NCI-H1105 (cell line): ENCODE data around the gene NHSL2.
"Not testable (repeated sequence)": the region's sequence is repeated elsewhere in the genome, so short reads cannot be mapped to it uniquely, and the experiment has no call there.

Source experiments
- DNase-seq: peaks from one replicate; lab custom pipeline; 2025; lab: John Stamatoyannopoulos, UW

Gene NHSL2

GRCh38 chrX:72041871-72042851 lies 131.5 kb downstream of the NHSL2 start:
- no peak for DNase-seq

DNA sequence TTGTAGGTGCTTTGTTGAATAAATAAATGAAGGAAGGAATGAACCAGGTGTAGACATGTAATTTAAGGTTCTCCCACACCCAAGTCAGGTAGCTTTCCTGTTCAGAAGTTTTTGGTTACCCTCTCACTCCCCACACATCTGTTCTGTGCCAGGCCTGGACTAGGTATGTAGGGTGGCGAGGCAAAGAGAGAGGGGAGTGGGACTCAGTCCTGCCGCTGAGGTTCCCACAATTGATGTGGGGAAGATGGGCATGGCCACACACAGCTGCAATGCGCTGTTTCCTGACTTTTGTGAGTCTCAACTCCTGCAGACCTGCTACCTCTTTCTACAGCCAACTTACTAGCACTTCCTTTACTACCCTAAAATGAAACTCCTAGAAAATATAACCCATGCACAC lies 132.2 kb downstream of the NHSL2 start:
- no peak for DNase-seq

DNA sequence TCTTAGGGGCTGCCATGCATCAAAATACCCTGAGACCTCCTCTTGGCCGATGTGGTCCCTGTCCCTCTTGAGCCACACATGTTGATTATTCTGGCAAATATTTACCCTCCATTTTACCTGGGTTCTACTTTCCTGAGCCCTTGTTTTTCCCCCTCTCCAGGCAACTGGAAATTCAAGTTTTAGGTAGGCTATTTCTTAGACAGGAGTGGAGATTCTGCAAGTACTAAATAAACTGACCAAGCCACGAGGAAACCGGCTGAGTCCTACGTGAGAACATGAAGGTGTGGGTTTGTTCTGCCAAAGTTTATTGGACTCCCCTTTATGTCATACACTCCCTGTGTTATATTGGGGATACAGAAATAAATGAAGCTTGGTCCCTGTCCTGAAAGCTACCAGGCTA lies 133.0 kb downstream of the NHSL2 start:
- DNase-seq: no peak

- no peak for DNase-seq
These were observed 134.5 kb downstream of the NHSL2 start for GRCh38 chrX:72045141-72045540.

DNA sequence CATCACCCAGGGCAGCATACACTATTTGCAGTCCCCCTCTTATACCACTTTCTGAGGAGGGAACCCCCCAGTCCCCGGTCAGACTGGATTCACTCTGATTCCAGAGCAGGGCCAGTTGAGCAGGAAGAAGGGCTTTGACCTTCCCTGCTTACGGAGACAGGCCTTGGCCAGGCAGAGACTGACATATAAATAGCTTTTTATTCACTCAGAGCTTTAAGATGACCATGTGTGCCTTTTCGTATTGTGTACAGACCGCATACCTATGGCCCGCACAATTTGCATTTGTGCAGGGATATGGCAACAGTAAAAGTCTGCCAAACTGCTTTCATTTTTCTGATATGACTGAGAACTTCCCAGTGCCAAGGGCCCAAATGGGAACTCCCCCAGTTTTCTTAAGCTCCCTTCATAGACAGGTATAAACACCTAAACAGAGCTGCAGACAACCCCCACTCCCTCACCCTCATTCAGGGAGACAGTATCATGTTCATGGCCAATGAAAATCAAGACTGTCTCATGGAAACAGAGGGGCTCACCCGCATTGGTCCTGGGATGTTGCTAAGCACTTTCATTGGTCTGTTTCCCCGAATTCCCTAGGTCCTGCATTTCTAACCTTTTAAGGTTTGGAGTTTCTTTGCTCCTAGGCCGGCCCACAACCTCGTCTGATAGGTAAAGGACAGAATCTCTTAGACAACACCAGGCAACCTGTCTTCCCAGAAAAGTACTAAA lies 135.1 kb downstream of the NHSL2 start:
- no peak for DNase-seq

DNA sequence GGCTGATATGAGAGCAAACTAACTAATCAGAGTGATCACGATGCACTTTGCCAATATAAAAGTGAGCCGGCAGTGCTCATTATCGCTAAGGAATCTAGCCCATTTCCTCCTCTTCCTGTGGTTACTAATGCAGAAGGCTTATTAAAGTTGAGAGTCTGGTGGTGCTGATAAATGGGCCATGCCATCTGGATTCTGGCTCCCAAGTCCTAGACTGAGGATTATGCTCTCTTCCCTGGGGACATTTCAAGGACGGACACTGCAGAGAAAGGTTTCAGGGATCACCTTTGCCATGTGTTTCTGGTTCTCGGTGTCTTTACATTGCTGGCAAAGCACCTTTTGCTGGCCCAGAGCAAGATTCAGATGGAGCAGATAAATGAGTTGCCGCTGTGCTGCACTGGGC lies 135.8 kb downstream of the NHSL2 start:
- no peak for DNase-seq

DNA sequence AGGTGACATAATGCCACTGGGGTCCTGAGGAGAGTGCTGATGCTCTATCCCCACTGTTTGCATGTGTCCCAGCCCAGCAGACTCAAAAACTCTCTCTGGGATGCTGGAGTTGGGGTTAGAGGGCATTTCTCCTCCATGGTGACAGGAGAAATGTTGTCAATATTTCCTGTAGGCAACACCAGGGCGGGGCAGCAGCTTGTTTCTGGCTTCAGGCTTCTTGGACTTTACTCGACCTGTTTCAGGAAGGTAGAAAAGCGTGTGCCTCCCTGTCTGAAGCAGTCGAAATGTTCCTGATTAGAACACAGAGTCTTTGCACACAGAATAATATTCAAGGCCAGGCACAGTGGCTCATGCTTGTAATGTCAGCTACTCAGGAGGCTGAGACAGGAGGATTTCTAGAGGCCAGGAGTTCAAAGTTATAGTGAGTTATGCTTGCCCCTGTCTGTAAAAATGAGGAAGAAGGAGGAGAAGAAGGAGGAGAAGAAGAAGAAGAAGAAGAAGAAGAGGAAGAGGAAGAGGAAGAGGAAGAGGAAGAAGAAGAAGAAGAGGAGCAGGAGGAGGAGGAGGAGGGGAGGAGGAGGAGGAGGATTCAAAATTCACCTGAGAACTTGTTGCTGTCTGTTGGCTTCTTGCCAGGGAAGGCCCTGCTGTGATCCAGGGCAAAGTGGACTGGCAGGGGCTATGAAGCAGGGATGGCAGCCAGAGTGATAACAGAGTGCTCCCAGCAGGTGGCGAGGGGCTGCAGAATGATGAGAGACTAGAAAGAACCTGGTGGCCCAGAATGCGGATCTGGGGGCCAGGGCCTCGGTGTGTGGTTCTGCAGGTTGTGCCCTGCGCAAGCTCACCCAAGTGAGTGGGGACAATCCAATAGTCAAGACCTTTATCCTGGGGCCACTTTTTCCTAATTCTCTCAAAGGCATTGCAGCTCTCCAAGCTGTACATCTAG lies 138.1 kb downstream of the NHSL2 start:
- no peak for DNase-seq

GRCh38 chrX:72050011-72050410 lies 139.4 kb downstream of the NHSL2 start:
- no peak for DNase-seq

GRCh38 chrX:72051589-72051988 lies 140.9 kb downstream of the NHSL2 start:
- no peak for DNase-seq

DNA sequence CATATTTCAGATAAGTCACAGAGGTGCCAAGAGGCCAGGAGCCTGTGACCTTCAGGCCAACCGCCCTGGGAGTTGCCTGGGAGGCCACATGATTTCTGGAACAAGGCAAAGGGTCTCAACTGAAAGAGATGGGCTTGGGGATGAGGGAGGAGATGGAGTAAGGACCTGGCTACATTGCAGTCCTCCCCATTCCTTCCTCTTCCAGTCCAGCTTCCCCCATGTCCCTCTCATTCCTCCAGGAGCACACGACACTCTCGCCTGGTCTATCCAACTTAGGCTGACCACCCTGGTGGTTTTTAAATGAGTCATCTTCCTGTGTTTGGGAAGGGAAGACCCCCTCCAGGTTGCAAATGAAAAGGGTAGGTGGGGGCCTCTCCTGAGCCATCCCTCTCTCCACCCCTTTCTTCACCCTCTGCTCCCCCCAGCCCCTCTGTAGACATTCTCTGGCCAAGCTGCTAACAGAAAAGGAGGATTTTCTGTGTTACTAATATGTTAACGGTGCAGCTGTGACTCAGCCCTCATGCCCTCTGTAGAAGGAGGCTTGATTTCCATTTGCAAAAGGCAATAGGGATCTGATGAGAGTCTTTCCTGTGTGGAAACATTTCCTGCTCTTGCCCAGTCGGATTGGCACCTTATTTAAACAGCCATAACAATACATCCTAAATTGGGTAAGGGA lies 141.9 kb downstream of the NHSL2 start:
- no peak for DNase-seq

- DNase-seq: no peak
These were observed 142.9 kb downstream of the NHSL2 start for GRCh38 chrX:72053508-72053907.

DNA sequence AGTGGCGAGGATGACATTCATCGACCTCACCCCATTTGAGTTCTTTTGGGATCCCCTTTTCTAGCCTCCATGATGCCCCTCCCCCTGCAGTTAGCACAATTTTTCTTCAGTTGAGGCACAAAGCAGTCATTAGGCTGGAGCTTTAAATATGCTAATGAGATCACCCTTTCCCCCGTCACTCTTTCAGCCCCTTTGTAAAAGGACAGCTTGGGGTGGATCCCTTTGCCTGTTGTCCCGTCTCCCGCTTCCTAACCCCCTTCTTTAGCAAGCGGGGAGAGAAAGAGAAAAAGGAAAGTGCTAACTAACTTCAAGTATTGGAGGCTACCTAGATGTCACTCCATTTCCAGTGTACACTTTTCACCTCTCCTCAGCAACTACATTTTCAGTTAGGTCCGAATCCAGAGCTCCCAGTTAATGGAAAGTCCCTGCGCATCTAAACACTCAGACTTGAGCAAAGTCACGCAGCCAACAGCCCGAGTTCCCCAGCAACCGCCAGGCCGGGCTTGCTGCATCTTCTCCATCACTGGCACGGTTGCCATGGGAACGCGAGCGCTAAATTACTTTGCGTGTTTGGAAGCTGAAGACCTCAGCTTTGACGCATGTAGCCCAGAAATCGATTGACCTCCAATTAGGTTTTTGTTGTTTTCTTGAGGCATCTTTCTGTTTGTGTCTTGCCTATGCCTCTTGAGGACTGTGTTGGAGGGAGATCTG lies 144.3 kb downstream of the NHSL2 start:
- DNase-seq: no peak

DNA sequence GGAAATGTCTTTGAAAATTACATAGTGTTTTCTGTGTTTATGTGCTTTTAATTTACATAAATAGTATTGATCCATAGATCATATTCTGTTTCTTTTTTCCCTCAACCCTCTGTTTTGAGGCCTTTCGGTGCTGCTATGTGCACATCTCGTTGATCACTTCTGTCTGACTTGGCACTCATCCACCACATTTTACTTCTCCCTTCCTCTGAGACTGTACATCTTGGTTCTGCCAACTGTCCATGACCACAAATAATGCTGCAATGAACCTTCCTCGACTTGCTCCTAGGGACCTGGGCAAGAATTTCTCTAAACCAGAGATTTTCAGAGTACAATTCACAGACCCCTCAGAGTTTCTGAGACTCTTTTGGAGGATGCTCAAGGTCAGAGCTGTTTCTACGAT lies 146.7 kb downstream of the NHSL2 start:
- DNase-seq: no peak

- DNase-seq: no peak
These were observed 147.2 kb downstream of the NHSL2 start for GRCh38 chrX:72057849-72058248.

DNA sequence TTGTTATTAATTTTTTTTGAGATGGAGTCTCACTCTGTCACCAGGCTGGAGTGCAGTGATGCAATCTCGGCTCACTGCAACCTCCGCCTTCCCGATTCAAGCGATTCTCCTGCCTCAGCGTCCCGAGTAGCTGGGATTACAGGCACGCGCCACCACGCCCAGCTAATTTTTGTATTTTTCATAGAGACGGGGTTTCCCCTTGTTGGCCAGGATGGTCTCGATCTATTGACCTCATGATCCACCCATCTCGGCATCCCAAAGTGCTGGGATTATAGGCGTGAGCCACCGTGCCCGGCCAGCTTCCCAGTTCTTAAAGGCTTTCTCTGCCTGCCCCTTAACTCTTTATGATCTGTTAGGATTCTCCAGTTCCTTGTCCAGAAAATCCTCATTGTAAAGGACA lies 147.7 kb downstream of the NHSL2 start:
- DNase-seq: not testable (repeated sequence)

DNA sequence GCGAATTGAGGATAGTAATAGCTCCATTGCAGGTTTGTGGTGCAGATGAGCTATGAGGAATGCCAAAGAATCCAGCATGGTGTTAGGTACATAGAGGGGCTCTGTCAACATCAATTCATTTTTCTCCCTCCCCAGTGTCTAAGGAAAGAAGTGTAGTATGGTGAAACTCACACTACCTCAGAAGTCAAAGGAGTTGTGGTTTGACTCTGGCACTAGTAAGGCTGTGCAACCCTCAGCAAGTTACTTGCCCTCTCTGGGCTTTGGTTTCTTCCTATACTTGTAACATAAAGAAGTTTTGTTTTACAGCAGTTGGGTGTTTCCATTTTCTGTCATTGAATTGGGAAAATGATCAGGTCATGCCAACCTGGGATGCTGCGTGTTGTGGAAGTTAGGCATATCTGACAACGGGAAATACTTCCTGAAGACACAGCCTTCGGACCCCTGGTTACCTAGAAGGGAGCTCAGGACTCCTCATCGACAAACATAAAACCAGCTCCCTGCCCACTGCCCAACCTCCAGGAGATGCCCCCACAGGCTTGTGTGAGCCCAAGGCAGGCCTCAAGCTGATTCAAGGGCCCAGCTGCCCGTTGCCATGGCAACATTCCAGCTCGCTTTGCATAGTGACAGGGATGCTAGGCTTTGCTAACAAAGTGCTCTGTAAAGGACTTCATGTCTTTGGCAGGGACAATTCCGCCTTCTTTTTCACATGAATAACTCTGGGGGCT lies 149.7 kb downstream of the NHSL2 start:
- DNase-seq: peak; percentile 22

DNA sequence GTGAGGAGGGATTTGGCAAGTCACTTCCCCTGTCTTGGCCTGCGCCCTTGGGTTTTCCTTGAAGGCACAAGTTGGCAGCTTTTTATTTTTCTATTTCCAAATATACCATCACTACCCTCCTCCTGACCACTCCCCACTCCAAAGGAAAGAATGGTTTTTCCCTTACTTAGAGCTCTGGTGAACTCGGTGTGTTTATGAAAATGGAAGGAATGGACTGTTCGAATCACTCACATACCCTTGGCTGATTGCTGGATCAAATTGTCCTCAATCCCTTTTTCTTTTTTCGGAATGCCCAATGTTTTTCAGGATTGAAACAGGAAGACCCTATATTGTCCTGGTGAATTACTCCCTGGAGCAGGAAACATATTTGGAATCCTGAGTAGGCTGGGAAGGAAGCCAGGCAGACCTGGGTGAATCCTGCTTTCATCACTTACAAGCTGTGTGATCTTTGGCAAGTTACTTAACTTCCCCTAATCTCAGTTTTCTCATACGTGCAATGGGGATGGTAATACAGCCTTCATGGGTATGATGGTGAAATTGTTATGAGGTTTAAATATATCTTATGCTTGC lies 150.4 kb downstream of the NHSL2 start:
- DNase-seq: no peak

GRCh38 chrX:72062916-72063315 lies 152.3 kb downstream of the NHSL2 start:
- no peak for DNase-seq

- DNase-seq: no peak
These were observed 158.9 kb downstream of the NHSL2 start for GRCh38 chrX:72069350-72070160.
